GM19025 (cell line): ENCODE results near the gene SETD3.
A peak's percentile ranks its signal among the peaks of the same experiment; 100 is the strongest.

Experiments
- ATAC-seq: cut with Tn5 transposase; IDR thresholded peaks from one replicate; pipeline ENCODE4 v1.9.1; 2021; ENCODE audit warnings: mild to moderate bottlenecking, low read depth, moderate library complexity; ENCODE audit not compliant: unreplicated experiment

Gene SETD3

DNA sequence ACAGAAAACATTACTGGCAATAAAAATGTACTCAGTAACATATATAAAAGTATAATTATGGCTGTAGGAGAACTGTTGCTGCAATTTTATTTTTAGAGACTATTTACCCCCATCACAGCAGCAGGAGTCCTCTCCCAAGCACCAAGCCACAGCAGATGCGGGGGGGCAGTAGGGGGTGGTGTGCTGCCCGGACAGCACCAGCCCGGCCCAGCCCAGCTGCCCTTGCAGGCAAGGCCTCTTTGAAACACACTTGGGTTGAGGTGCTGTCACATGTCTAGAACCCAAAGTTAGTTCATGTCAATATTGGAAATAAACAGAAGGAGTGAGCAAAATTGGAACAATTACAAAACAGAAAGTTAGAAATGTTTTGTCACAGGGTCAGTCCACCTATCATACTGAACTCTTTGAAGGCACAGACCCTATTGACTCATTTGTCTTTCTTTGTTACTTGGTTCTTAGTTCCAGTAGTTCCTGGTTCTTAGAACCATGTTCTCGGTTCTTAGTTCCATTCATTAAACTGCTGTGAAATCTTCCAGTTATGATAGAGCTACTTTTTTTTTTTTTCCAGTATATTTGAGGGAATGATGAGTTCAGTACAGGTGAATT lies 23.3 kb upstream of the SETD3 start:
- no peak for ATAC-seq

GRCh38 chr14:99502989-99503421 lies 22.3 kb upstream of the SETD3 start:
- ATAC-seq = no peak

DNA sequence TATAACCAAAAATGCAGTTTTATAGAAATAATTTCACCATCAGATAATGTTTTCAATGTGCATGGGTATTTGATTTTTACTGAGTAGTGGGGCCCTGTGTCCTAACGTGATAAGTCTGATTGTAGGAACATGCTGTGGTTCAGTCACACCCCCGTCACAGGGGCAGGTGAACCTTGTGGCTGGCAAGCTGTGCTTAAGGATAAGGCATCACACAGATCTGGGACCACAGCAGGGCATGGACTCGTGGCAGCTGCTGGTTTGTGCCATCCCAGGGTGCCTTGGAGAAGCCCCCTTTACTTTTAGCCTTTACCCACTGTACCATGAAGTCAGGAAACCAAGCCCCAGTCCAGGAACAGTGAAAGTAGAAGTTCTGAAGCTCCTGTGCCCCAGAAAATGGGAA lies 17.2 kb upstream of the SETD3 start:
- no peak for ATAC-seq

DNA sequence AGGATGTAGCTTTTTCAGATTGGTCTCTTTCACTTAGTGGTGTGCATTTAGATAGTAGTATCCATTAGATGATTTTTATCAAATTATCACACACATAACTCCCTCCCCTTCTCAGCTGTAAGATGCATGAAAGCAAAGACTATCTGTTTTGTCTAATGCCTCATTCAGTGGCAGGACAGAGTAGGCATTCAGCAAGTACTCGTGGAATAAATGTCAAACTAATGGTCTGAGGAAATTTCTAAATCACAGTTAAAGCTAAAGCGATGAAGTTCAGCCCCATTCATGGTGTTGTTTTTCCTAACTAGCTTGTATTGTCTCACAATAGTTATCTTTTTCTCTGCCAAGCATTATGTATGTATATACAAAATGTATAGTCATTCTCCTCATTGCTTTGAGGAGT lies 16.7 kb upstream of the SETD3 start:
- no peak for ATAC-seq

GRCh38 chr14:99484106-99484505 lies 3.4 kb upstream of the SETD3 start:
- no peak for ATAC-seq

- no peak for ATAC-seq
Measured at GRCh38 chr14:99481745-99482099, 1.1 kb upstream of the SETD3 start.

DNA sequence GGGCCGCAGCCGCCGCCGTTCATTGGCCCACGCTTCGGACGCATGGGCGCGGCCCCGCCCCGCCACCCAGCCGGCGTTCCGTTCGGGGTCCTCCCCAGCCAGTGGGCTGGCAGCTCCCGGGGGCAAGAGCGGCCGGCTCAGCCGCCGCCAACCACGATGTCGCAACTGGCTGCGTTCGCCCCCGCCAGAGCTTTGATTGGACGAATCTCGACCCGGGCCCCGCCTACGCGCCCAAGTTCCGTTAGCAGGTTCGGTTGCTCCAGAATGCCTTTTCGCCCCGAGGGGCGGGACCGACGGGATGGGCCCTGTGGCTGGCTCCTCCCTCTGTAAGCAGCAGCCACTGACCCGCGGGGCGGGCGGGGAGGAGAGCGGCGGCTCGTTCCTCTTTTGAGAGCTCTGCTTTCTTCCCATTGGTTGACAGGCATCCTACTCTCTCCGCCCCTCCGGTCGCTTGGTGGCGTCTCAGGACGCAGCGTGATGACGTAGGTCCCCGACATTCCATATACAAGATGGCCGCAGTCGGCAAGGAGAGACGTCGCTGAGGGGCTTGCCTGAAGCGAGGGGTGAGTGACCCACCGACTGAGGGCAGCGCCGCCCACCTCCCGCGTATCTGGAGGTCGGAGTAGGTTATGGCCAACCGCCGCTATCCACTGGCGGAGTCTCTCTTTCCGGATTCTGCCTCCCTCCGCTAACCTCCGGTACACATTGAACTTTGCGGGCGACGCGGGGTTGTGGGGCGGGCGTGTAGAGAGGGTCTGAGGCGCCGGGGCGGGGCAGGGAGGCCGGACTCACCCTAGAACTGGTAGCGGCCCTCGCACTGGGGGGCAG lies 472 bp upstream of the SETD3 start, which contains the start of gene CCNK:
CCNK (plus strand) TSS at position 493 of the 828 bp plus-strand sequence. CDS start 11,269 bp downstream, outside the sequence.
- peak; percentile 85 for ATAC-seq

DNA sequence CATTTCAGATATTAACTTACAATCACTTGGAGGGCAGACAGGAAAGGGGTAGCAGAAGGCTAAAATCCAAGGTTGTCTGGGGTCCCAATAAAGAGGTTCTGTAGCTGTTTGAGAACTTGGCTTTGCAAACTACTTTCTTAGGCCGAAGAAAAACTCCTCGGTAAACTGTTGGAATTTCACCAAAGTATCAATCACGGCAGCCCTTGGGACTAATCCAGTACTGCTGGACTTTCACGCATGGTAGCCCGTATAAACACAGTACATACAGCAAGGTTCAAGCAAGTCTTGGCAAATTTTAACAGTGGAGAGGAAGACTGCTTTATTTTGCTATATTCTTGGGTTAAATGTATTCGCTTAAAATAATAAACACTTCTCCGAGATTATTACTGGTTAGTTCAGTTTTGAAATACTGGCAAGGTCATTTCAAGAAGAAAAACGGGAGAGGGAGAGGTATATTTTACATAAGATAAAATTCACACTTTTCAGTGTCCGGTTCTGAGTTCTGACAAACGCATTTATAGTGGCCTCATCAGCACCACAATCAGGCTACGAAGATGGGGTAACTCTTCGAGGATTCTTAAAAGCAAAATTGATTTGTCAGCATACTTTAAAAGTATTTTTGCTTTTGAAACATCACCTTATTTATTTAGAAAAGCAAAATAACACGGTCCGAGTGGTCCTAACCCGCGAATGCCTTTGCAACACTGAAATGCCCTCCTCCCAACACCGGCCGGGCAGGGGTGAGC lies 1.3 kb downstream of the SETD3 start:
- no peak for ATAC-seq

DNA sequence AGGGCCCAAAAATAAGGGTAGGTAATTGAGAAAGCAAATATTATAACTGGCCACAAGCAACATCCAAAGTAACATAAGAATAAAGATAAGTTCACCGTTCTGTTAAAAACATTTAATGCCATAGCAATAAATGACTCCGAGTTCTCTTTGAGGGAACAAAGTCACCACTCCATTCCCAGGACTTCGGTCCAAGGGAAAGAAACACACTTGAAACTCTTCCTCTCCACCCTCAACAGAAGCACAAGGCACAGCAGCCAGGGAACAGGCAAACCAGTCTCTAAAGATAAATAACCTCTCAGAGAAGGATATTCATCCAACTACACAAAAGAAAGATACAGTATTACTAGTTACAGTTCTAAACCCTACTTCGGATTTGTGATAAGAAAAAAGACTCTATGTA lies 2.5 kb downstream of the SETD3 start:
- no peak for ATAC-seq

- ATAC-seq = no peak
Measured at GRCh38 chr14:99476864-99477263, 3.8 kb downstream of the SETD3 start.

GRCh38 chr14:99475660-99476059 lies 5.0 kb downstream of the SETD3 start:
- no peak for ATAC-seq

DNA sequence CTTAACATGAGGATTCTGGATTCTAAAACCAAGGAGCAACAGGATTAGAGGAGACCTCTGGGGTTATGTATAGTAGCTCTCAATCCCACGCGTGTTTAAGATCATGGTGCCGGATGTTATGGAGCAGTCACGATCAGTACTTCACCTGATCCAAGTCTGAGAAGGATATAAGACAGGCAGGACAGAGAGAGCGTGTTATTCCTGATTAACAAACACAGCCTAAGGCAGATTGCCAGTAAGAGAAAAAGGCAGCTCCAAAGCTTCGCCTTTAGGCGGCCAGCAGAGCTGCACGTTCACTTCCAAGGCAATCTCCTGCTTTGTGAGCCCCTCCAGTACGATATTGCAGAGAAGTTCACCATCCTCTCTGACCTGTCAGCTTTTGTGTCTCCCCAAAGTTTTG lies 5.5 kb downstream of the SETD3 start:
- ATAC-seq = no peak

DNA sequence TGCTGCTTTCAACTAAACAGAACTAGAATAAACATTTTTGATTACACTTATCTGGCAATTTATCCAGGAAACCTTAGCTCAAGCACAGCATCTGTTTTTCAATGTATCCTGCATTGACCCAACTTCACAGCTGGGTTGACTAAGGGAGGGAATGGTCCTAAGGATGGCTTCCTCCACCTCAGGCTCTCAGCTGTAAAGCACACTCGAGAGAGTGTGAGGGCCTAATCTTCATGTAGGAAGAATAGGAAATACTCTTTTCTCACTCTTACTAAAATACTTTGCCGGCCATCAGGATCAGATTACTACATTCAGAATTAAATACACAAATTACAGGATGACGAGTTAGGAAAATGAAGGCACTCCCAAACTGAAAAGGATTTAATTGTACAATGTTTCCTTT lies 7.2 kb downstream of the SETD3 start:
- ATAC-seq = no peak

- ATAC-seq = no peak
Measured at GRCh38 chr14:99472937-99473336, 7.7 kb downstream of the SETD3 start.

DNA sequence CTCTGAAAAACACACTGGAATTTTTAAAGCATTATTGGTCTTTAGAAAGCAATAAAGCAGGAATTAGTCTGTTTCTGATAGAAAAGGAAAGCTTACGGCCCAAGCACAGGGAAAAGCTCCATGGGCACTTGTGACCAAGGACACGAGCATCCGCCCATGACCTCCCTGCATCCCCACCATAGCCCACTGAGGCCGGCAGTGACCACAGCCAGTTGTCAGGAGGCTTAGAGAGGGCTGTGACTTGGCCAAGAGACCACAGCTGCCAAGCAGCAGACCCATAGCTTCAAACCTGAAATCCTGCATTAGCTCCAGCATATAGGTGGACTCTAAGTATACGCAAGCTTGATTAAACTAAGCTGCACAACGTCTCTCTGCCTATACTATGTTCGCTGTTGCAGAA lies 8.9 kb downstream of the SETD3 start:
- no peak for ATAC-seq

DNA sequence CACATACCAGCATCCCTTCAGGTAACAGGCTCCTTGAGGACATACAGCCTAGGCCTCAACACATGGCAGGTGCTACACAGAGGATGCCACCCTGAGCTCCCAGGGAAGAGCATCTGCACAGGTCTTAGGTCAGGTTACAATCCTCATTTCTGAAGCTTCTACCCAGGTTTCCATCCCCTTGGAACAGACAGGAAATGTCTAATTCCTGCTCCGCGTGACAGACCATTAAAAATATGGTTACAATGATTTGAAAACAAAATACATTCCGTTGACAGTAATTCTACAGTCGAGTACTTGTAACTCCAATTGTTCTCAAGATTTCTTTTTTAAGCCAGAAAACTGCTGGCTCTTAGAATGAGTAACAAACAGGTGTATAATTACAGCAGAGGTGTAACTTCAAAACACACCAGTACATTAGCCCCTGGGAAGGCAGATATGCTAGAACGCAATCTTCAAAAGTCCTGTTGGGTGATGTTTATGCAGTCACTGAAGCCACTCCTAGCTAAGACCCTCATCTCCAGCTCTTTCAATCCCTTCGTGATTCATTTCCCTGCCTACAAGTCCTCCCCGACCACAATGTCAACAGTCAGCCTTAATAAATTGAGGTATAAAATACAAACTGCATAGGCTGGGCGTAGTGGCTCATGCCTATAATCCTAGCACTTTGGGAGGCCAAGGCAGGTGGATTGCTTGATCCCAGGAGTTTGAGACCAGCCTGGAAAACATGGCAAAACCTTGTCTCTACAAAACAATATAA lies 11.6 kb downstream of the SETD3 start:
- no peak for ATAC-seq

DNA sequence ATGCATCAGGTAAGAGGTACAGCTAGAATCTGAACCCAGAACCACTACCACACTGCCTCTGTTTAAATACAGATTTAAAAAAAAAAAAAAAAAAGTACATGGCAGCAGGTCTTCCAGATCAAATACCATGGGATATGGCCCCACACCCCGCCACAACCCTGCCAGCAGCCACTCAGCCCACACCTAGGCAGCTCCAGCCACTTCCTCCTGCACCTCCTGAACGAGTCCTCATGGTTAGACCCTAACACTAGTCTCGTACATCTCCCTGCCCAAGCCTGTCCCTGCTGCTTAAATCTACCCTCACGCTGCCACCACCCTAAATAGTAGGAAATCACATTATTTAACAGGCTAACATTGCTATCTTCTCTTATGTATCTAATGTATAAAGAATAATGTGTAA lies 12.6 kb downstream of the SETD3 start:
- ATAC-seq = no peak

DNA sequence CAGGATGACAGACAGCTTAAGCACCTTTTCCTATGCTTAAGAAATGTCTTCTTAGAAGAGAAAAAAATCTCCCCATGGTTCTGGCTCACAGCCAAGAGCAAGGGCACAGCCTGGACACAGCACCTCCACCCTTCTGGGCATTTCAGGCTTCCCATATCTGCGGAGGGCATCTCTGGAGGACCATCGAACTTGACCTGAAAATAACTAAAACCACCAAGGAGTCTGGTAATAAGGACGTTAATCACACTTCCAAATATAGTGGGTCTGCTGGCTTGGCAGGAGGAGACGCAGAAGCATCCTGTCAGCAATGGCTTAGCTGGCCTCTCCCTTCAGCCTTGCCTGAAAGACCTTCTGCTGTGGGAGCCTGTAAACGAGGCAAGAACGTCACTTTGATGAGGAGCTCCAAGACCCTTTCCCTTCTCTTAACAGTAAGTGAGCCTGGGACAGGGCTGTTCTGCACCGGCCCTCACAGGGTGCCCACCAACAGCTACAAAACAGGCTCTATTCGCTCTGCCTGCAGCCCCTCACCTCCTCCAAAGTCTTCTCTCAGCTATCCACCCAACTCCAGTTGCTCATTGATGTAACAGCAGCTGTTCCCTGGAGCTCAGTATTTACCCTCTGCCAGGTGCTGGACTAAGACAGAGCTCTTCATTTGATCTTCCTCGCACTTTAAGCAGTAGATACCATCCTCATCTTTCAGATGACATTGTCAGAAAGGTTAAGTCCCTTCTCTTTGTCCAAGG lies 13.2 kb downstream of the SETD3 start:
- ATAC-seq = no peak

DNA sequence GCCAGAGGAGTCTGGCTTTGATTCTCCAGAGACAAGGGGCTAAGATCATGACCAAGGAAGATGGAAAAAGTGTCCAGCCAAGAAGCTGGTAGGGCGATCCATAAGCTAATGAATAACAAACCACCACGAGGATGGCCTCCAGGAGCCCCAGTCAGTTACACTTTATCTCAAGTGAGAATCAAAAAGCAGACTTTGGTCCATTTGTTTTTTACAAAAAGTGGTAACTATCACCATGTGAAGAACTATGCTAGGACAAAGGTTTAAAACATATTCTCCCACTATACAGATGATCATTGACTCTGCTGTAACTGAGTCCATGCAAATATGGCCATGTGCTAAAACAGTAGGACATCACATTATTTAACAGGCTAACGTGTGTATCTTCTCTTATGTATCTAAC lies 13.9 kb downstream of the SETD3 start:
- ATAC-seq = no peak

- no peak for ATAC-seq
Measured at GRCh38 chr14:99465288-99465687, 15.4 kb downstream of the SETD3 start.
